ENCODE measurements around the gene BECN2.

DNA sequence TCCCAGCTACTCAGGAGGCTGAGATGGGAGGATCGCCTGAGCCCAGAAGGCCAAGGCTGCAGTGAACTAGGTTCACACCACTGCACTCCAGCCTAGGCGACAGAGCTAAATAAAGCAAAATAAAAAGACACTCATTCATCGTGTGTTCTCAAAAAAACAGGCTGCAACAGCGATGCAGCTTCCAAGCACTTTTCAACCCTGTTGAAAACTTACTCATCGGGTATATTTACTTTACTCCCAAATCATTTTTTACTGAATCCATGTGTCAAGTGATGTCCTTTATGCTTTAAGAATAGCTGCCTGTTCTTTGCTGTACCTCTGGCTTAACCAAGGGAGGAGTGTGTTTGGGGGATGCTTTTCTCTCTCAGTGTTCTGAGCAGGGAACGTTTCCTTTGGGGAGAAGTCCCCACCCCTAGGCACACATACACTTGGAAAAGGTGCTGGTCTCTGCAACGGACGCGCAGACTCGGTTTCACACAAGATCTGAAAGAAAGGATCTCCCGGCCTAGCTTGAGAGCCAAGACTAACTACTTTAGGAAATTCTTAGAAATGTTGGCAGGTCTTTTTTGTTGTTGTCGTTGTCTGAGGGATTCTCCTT, 39.9 kb downstream of the BECN2 start:
- TF ChIP-seq, protein P1, sequence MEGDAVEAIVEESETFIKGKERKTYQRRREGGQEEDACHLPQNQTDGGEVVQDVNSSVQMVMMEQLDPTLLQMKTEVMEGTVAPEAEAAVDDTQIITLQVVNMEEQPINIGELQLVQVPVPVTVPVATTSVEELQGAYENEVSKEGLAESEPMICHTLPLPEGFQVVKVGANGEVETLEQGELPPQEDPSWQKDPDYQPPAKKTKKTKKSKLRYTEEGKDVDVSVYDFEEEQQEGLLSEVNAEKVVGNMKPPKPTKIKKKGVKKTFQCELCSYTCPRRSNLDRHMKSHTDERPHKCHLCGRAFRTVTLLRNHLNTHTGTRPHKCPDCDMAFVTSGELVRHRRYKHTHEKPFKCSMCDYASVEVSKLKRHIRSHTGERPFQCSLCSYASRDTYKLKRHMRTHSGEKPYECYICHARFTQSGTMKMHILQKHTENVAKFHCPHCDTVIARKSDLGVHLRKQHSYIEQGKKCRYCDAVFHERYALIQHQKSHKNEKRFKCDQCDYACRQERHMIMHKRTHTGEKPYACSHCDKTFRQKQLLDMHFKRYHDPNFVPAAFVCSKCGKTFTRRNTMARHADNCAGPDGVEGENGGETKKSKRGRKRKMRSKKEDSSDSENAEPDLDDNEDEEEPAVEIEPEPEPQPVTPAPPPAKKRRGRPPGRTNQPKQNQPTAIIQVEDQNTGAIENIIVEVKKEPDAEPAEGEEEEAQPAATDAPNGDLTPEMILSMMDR (conservative IDR thresholded peaks at IDR 0.05; ENCODE audit: low read length) = no peak
- no peak for TF ChIP-seq EZH2phosphoT487 (IDR thresholded peaks at IDR 0.05; ENCODE audit: borderline replicate concordance)
